ENCODE results near the gene DPY19L1.
"Not testable (repeated sequence)": the region's sequence is repeated elsewhere in the genome, so short reads cannot be mapped to it uniquely, and the experiment has no call there.

GRCh38 chr7:34945894-34946477 is 91.3 kb downstream of the DPY19L1 start:
- not testable (repeated sequence) for TF ChIP-seq CTCF (conservative IDR thresholded peaks at IDR 0.05); ZFX (IDR thresholded peaks at IDR 0.05)

Measured in C4-2B (cell line).